GM06990 (cell line): ENCODE measurements around the gene ZPLD1.

Experiments
- DNase-seq: peaks from one replicate; pipeline ENCODE4 v3.0.0-alpha.2; 2011; ENCODE audit not compliant: insufficient read length; ENCODE audit errors: extremely low read depth
- H3K27me3 ChIP-seq: replicated peaks from 2 replicates; pipeline ENCODE4 v1.6.0; 2011; ENCODE audit warnings: low read length; ENCODE audit not compliant: control insufficient read depth, insufficient read depth
- H3K36me3 ChIP-seq: 2 replicates; pipeline ENCODE4 v1.5.1; 2011; ENCODE audit warnings: low read length; ENCODE audit not compliant: control insufficient read depth, insufficient read depth
- H3K4me3 ChIP-seq: replicated peaks from 2 replicates; pipeline ENCODE4 v1.5.1; 2011; ENCODE audit warnings: low read depth, mild to moderate bottlenecking, control low read depth, low read length
- TF ChIP-seq, protein P1 (sequence below): IDR thresholded peaks from 2 replicates; pipeline ENCODE4 v1.5.1; 2011; ENCODE audit warnings: low read length, control low read depth, mild to moderate bottlenecking, inconsistent platforms; ENCODE audit not compliant: insufficient read depth, poor library complexity, severe bottlenecking

The ZPLD1 gene

DNA sequence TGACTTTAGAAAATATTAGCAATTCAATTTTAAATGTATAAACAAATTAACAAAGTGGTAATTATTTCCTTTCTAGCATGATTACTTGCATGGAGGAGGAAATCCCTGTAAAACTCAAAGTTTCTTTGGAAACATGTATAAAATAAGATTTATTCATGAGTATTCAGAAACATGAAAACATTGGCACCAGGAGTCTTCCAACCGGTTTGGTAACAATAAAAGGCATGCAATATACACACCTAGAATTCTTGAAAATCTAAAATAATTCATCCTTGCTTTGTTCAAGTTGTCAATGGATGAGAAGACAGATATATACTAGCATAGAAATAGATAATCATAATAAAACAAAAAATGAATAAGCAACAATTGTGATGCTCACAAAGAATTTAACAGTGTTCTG is 76.4 kb downstream of the ZPLD1 start:
- TF ChIP-seq, protein P1, sequence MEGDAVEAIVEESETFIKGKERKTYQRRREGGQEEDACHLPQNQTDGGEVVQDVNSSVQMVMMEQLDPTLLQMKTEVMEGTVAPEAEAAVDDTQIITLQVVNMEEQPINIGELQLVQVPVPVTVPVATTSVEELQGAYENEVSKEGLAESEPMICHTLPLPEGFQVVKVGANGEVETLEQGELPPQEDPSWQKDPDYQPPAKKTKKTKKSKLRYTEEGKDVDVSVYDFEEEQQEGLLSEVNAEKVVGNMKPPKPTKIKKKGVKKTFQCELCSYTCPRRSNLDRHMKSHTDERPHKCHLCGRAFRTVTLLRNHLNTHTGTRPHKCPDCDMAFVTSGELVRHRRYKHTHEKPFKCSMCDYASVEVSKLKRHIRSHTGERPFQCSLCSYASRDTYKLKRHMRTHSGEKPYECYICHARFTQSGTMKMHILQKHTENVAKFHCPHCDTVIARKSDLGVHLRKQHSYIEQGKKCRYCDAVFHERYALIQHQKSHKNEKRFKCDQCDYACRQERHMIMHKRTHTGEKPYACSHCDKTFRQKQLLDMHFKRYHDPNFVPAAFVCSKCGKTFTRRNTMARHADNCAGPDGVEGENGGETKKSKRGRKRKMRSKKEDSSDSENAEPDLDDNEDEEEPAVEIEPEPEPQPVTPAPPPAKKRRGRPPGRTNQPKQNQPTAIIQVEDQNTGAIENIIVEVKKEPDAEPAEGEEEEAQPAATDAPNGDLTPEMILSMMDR, result no peak
- H3K4me3 ChIP-seq, result no peak overlapping the region

DNA sequence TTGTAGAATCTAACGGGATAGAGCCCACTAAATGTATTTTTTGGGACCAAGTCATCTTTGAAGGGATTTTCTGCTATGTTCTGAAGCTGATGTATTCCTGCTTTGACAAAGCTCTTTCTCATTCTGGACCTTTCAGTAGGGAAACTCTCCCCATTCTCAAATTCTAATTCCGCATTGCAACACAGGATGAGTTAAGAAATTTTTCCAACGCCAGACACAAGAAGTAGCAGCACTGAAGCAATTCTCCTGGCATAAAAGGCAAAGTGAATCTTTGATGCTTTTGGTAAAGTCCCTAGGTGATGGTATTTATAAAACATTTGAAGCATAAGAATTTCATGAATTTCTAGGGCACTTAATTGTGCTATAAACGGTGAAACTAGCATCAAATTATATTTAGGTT is 76.8 kb downstream of the ZPLD1 start:
- Histone ChIP-seq H3K27me3 (no peaks in the 10 kb centered on the region), H3K36me3 (no peaks in the 10 kb centered on the region), H3K4me3 (no peak overlapping the region)
- DNase-seq, result no peak
- TF ChIP-seq, protein P1, result no peak

More for the DNA sequence above, 76.4 kb downstream of the ZPLD1 start:
- Histone ChIP-seq H3K36me3 (no peaks in the 10 kb centered on the region), H3K27me3 (no peaks in the 10 kb centered on the region)
- DNase-seq, result no peak

DNA sequence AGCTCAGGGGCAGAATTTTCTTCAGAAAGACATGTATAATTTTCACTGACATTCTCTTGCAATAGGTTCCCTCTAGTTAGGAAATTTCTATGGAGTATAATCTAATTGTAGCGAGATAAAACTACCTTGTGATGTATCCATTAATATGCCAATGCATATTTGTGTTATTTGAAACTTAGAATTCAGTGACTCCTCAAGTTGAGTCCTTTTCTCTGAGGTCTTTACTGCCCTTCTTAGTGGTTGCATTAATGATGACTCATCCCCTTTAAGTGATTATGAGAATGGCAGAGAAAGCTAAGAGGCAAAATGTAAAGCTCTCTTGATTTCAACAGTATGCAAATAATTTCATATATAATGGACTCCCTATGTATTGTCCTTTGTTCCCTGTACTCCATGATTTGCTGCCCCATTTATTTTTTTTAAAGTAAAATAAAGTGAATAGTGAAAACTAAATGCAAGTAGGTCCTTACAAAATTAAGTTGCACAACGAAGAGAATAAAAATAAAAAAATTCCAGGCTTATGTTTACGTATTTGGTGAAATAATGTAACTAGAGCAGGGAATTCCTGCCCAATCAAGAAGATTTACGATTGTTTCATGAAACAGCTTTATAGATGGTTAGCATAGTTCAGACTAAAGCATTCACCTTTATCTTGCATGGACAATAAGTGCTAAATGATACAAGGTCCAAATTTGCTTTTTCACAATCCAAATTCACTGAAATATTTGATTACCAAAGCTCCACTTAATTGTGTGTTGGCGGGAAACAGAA is 78.1 kb downstream of the ZPLD1 start:
- Histone ChIP-seq H3K4me3 (no peak overlapping the region), H3K27me3 (no peaks in the 10 kb centered on the region), H3K36me3 (no peaks in the 10 kb centered on the region)
- DNase-seq, result no peak
- TF ChIP-seq, protein P1, result no peak

- Histone ChIP-seq H3K4me3 (no peak overlapping the region), H3K27me3 (no peaks in the 10 kb centered on the region), H3K36me3 (no peaks in the 10 kb centered on the region)
- no peak for DNase-seq
- TF ChIP-seq, protein P1, result no peak
These were observed 79.4 kb downstream of the ZPLD1 start for GRCh38 chr3:102514241-102514640.

DNA sequence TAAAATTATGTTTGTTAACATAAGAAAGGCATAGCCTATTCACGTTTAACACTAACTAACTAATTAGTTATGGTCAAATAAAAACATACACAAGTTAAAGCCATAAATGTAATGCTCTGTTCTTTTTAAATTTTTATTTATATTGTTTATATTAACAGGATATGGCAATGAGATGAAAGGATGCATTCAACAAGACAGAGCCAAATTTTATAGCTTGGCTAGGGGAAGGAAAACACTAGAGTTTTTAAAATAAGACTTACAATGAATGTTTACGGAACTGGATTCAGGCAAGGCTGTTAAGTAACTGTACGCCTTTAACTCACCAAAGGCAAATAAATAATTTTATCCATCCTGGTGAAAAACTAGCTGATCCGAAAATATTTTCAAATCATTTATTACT is 86.4 kb downstream of the ZPLD1 start:
- Histone ChIP-seq H3K4me3 (no peak overlapping the region), H3K27me3 (no peaks in the 10 kb centered on the region), H3K36me3 (no peaks in the 10 kb centered on the region)
- no peak for DNase-seq
- TF ChIP-seq, protein P1, result no peak
